ENCODE data around the gene PROS1. TPM values are rescaled to one million over a fixed set of nuclear protein-coding genes. Genes with fewer than 3 reads are reported as not detected.
"Not testable (repeated sequence)": the region's sequence is repeated elsewhere in the genome, so short reads cannot be mapped to it uniquely, and the experiment has no call there.

The PROS1 gene
- polyA plus RNA-seq, 6 donors from 2014 or later = 0.31 to 0.68 (median 0.43) TPM; not detected in 2

- H3K36me3 Mint-ChIP-seq = peaks cover 0 to 2% of the 10 kb centered on the region in 2 donors
- H3K27ac Mint-ChIP-seq = no peak overlapping the region
- H3K9me3 Mint-ChIP-seq = no peaks in the 10 kb centered on the region
- no peaks in the 10 kb centered on the region for H3K27me3 Mint-ChIP-seq
- H3K4me3 Mint-ChIP-seq = no peak overlapping the region
- peaks cover 0 to 5% (median 0%) of the 10 kb centered on the region in 3 donors for H3K4me1 Mint-ChIP-seq
- ATAC-seq (ENCODE audit: low read depth in 2 of 2) (no peak), DNase-seq (no peak)
Observed at GRCh38 chr3:93991631-93992030, 17.9 kb upstream of the PROS1 start.

- no peak for DNase-seq
- no peaks in the 10 kb centered on the region for H3K9me3 Mint-ChIP-seq
Observed at GRCh38 chr3:93989241-93989640, 15.5 kb upstream of the PROS1 start.

GRCh38 chr3:93988764-93989163, 15.1 kb upstream of the PROS1 start:
- no peak overlapping the region for H3K27ac Mint-ChIP-seq
- H3K36me3 Mint-ChIP-seq = no peaks in the 10 kb centered on the region
- DNase-seq (no peak), ATAC-seq (ENCODE audit: low read depth in 2 of 2) (no peak)
- no peaks in the 10 kb centered on the region for H3K27me3 Mint-ChIP-seq
- no peak overlapping the region for H3K4me3 Mint-ChIP-seq
- H3K9me3 Mint-ChIP-seq = no peaks in the 10 kb centered on the region
- H3K4me1 Mint-ChIP-seq = peaks cover 0 to 4% (median 0%) of the 10 kb centered on the region in 3 donors

More at GRCh38 chr3:93989241-93989640, 15.5 kb upstream of the PROS1 start:
- Mint-ChIP-seq H3K27ac (peak overlapping the region in 2 of 6 donors; percentile 43 to 58), H3K4me1 (peaks cover 0 to 7% (median 0%) of the 10 kb centered on the region in 3 donors), H3K4me3 (no peak overlapping the region), H3K27me3 (no peaks in the 10 kb centered on the region), H3K36me3 (no peaks in the 10 kb centered on the region)
- no peak for ATAC-seq (ENCODE audit: low read depth in 2 of 2)

- Mint-ChIP-seq H3K4me3 (no peak overlapping the region), H3K9me3 (no peaks in the 10 kb centered on the region), H3K4me1 (peaks cover 0 to 4% (median 0%) of the 10 kb centered on the region in 3 donors), H3K27me3 (no peaks in the 10 kb centered on the region), H3K36me3 (no peaks in the 10 kb centered on the region), H3K27ac (no peak overlapping the region)
- ATAC-seq (ENCODE audit: low read depth in 2 of 2) (no peak), DNase-seq (no peak)
Observed at GRCh38 chr3:93988283-93988682, 14.6 kb upstream of the PROS1 start.

GRCh38 chr3:93984618-93985017, 10.9 kb upstream of the PROS1 start:
- Mint-ChIP-seq H3K27ac (no peak overlapping the region), H3K9me3 (no peaks in the 10 kb centered on the region), H3K27me3 (no peaks in the 10 kb centered on the region), H3K4me1 (peaks cover 7 to 15% (median 7%) of the 10 kb centered on the region in 3 donors), H3K36me3 (no peaks in the 10 kb centered on the region), H3K4me3 (no peak overlapping the region)
- DNase-seq = no peak
- no peak for ATAC-seq (ENCODE audit: low read depth in 2 of 2)

GRCh38 chr3:93983408-93983807, 9.7 kb upstream of the PROS1 start:
- H3K36me3 Mint-ChIP-seq = no peaks in the 10 kb centered on the region
- H3K27ac Mint-ChIP-seq = no peak overlapping the region
- DNase-seq = no peak
- no peaks in the 10 kb centered on the region for H3K27me3 Mint-ChIP-seq
- peaks cover 11 to 19% (median 12%) of the 10 kb centered on the region in 3 donors for H3K4me1 Mint-ChIP-seq
- ATAC-seq (ENCODE audit: low read depth in 2 of 2) = no peak
- peak overlapping the region in 1 of 8 donors; percentile 21 for H3K4me3 Mint-ChIP-seq
- no peaks in the 10 kb centered on the region for H3K9me3 Mint-ChIP-seq

- Mint-ChIP-seq H3K27me3 (no peaks in the 10 kb centered on the region), H3K27ac (peak overlapping the region in 2 of 6 donors; percentile 74 to 92), H3K4me3 (peak overlapping the region in 4 of 8 donors; percentile 46 to 97 (median 68)), H3K36me3 (no peaks in the 10 kb centered on the region), H3K4me1 (peaks cover 11 to 19% (median 12%) of the 10 kb centered on the region in 3 donors), H3K9me3 (no peaks in the 10 kb centered on the region)
- DNase-seq (no peak), ATAC-seq (ENCODE audit: low read depth in 2 of 2) (no peak)
Observed at GRCh38 chr3:93981649-93982048, 8.0 kb upstream of the PROS1 start.

- H3K27me3 Mint-ChIP-seq = peaks cover 4 to 7% (median 6%) of the 10 kb centered on the region in 3 donors
- ATAC-seq (ENCODE audit: low read depth in 2 of 2) (peak; percentile 96 to 99), DNase-seq (peak; percentile 93)
- H3K27ac Mint-ChIP-seq = peak within 1 kb of the TSS; percentile 92 to 97 (median 95)
- no peaks in the 10 kb centered on the region for H3K36me3 Mint-ChIP-seq
- no peaks in the 10 kb centered on the region for H3K9me3 Mint-ChIP-seq
- H3K4me1 Mint-ChIP-seq = peaks cover 7 to 19% (median 12%) of the 10 kb centered on the region in 3 donors
- H3K4me3 Mint-ChIP-seq = peak within 1 kb of the TSS; percentile 75 to 97 (median 90)
Observed at GRCh38 chr3:93979850-93980676, 6.4 kb upstream of the PROS1 start, which contains the start of gene ARL13B. Gene ARL13B (plus strand): TSS chr3:93980155. CDS start chr3:93980424, 269 bp downstream.

- H3K4me1 Mint-ChIP-seq = peaks cover 12 to 15% (median 14%) of the 10 kb centered on the region in 3 donors
Observed at GRCh38 chr3:93969997-93970396, 3.7 kb downstream of the PROS1 start.

GRCh38 chr3:93969443-93969842, 4.3 kb downstream of the PROS1 start:
- Mint-ChIP-seq H3K4me1 (peaks cover 12 to 15% (median 14%) of the 10 kb centered on the region in 3 donors), H3K9me3 (peaks cover 0 to 7% (median 0%) of the 10 kb centered on the region in 7 donors), H3K27ac (no peak overlapping the region), H3K27me3 (peaks cover 10 to 22% (median 11%) of the 10 kb centered on the region in 3 donors), H3K4me3 (no peak overlapping the region), H3K36me3 (no peaks in the 10 kb centered on the region)
- ATAC-seq (ENCODE audit: low read depth in 2 of 2) = no peak
- no peak for DNase-seq

More at GRCh38 chr3:93969997-93970396, 3.7 kb downstream of the PROS1 start:
- ATAC-seq (ENCODE audit: low read depth in 2 of 2) = no peak
- peaks cover 0 to 3% (median 0%) of the 10 kb centered on the region in 7 donors for H3K9me3 Mint-ChIP-seq
- H3K4me3 Mint-ChIP-seq = no peak overlapping the region
- no peak for DNase-seq
- H3K27me3 Mint-ChIP-seq = peaks cover 11 to 22% (median 11%) of the 10 kb centered on the region in 3 donors
- no peak overlapping the region for H3K27ac Mint-ChIP-seq
- no peaks in the 10 kb centered on the region for H3K36me3 Mint-ChIP-seq

GRCh38 chr3:93965106-93965505, 8.6 kb downstream of the PROS1 start:
- not testable (repeated sequence) for H3K4me1 Mint-ChIP-seq; H3K4me3 Mint-ChIP-seq; ATAC-seq (ENCODE audit: low read depth in 2 of 2); H3K9me3 Mint-ChIP-seq; DNase-seq; H3K27ac Mint-ChIP-seq; H3K36me3 Mint-ChIP-seq
- peaks cover 0 to 14% (median 5%) of the 10 kb centered on the region in 3 donors for H3K27me3 Mint-ChIP-seq

- no peak overlapping the region for H3K4me3 Mint-ChIP-seq
- ATAC-seq (ENCODE audit: low read depth in 2 of 2) (no peak), DNase-seq (no peak)
- H3K4me1 Mint-ChIP-seq = no peaks in the 10 kb centered on the region
- H3K27ac Mint-ChIP-seq = peak overlapping the region in 1 of 6 donors; percentile 9
- H3K27me3 Mint-ChIP-seq = peaks cover 5 to 14% (median 5%) of the 10 kb centered on the region in 3 donors
- peaks cover 0 to 7% (median 0%) of the 10 kb centered on the region in 7 donors for H3K9me3 Mint-ChIP-seq
- no peaks in the 10 kb centered on the region for H3K36me3 Mint-ChIP-seq
Observed at GRCh38 chr3:93962798-93963197, 10.9 kb downstream of the PROS1 start.

- H3K9me3 Mint-ChIP-seq = peaks cover 0 to 7% (median 1%) of the 10 kb centered on the region in 7 donors
- H3K4me1 Mint-ChIP-seq = no peaks in the 10 kb centered on the region
- H3K27ac Mint-ChIP-seq = no peak overlapping the region
- no peaks in the 10 kb centered on the region for H3K36me3 Mint-ChIP-seq
- no peak for ATAC-seq (ENCODE audit: low read depth in 2 of 2)
- H3K4me3 Mint-ChIP-seq = no peak overlapping the region
- no peak for DNase-seq
- peaks cover 5 to 8% (median 5%) of the 10 kb centered on the region in 3 donors for H3K27me3 Mint-ChIP-seq
Observed at GRCh38 chr3:93961489-93961888, 12.2 kb downstream of the PROS1 start.

- no peak for ATAC-seq (ENCODE audit: low read depth in 2 of 2)
- Mint-ChIP-seq H3K4me1 (no peaks in the 10 kb centered on the region), H3K9me3 (peaks cover 0 to 9% (median 2%) of the 10 kb centered on the region in 7 donors)
Observed at GRCh38 chr3:93961026-93961425, 12.7 kb downstream of the PROS1 start.

More at GRCh38 chr3:93961026-93961425, 12.7 kb downstream of the PROS1 start:
- no peak overlapping the region for H3K4me3 Mint-ChIP-seq
- H3K27ac Mint-ChIP-seq = no peak overlapping the region
- no peaks in the 10 kb centered on the region for H3K36me3 Mint-ChIP-seq
- no peak for DNase-seq
- H3K27me3 Mint-ChIP-seq = peaks cover 5 to 8% (median 5%) of the 10 kb centered on the region in 3 donors

Measured in naive B cell (primary cell).